HG02763 (cell line): ENCODE data around the gene CLCA1.

Source experiments
- ATAC-seq: cut with Tn5 transposase; IDR thresholded peaks from one replicate; pipeline ENCODE4 v1.9.1; 2021; ENCODE audit warnings: mild to moderate bottlenecking, moderate library complexity; ENCODE audit not compliant: unreplicated experiment

CLCA1 gene

GRCh38 chr1:86503406-86504136 is 34.8 kb downstream of the CLCA1 start:
- ATAC-seq = no peak

GRCh38 chr1:86504137-86504479 is 35.4 kb downstream of the CLCA1 start:
- ATAC-seq = no peak

- ATAC-seq = no peak
Observed at GRCh38 chr1:86504895-86505563, 36.3 kb downstream of the CLCA1 start.

GRCh38 chr1:86505564-86505902 is 36.8 kb downstream of the CLCA1 start:
- ATAC-seq = no peak

- ATAC-seq = no peak
Observed at GRCh38 chr1:86507935-86508582, 39.3 kb downstream of the CLCA1 start.

- no peak for ATAC-seq
Observed at GRCh38 chr1:86508583-86508969, 39.8 kb downstream of the CLCA1 start.

GRCh38 chr1:86515597-86515996 is 46.9 kb downstream of the CLCA1 start:
- ATAC-seq = no peak

- ATAC-seq = no peak
Observed at GRCh38 chr1:86516335-86516734, 47.6 kb downstream of the CLCA1 start.

- no peak for ATAC-seq
Observed at GRCh38 chr1:86517336-86517735, 48.6 kb downstream of the CLCA1 start.

GRCh38 chr1:86520789-86521521 is 52.2 kb downstream of the CLCA1 start:
- no peak for ATAC-seq

- ATAC-seq = no peak
Observed at GRCh38 chr1:86521522-86521891, 52.8 kb downstream of the CLCA1 start.

GRCh38 chr1:86522240-86522639 is 53.5 kb downstream of the CLCA1 start:
- no peak for ATAC-seq

GRCh38 chr1:86523670-86524354 is 55.1 kb downstream of the CLCA1 start:
- ATAC-seq = no peak

GRCh38 chr1:86527306-86527705 is 58.6 kb downstream of the CLCA1 start:
- ATAC-seq = no peak

- no peak for ATAC-seq
Observed at GRCh38 chr1:86530211-86530845, 61.6 kb downstream of the CLCA1 start.

GRCh38 chr1:86537928-86538695 is 69.4 kb downstream of the CLCA1 start:
- no peak for ATAC-seq

- ATAC-seq = no peak
Observed at GRCh38 chr1:86538775-86539174, 70.0 kb downstream of the CLCA1 start.

- no peak for ATAC-seq
Observed at GRCh38 chr1:86541859-86542258, 73.1 kb downstream of the CLCA1 start.

GRCh38 chr1:86542631-86543030 is 73.9 kb downstream of the CLCA1 start:
- ATAC-seq = no peak

- ATAC-seq = no peak
Observed at GRCh38 chr1:86546787-86547221, 78.1 kb downstream of the CLCA1 start, which contains the start of gene CLCA4. Gene CLCA4, plus strand, starts transcription at chr1:86547078. Its CDS starts 42 bp downstream, at chr1:86547120.
